Measurements from ENCODE around the gene POLE.

DNA sequence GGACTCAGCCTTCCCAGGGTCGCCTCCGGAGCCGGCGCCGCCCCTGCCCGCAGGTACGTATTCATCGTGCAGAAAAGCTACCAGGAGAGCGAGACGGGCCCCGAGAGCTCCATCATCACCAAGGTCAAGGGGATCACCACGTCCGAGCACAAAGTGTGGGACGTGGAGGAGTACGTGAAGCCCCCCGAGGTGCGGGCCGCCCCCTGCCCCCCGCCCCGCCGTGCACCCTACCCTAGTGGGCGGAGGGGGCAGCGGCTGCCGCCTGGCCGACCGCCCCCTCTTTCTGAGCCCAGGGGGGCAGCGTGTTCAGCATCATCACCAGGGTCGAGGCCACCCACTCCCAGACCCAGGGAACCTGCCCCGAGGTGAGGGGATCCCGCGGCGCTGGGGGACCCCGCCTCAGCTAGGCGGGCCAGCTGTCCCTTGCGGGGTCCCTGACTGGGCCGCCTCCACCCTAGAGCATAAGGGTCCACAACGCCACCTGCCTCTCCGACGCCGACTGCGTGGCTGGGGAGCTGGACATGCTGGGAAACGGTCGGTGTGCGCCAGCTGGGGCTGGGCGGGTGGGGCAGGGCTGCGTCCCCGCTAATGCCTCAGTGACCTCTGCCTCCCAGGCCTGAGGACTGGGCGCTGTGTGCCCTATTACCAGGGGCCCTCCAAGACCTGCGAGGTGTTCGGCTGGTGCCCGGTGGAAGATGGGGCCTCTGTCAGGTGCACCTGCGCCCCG lies 67.6 kb downstream of the POLE start:
- TF ChIP-seq TEAD4 (CRISPR knock-in tag; IDR thresholded peaks at IDR 0.05) (no peak), SP1 (CRISPR knock-in tag; conservative IDR thresholded peaks at IDR 0.05) (no peak), CREB1 (CRISPR knock-in tag; IDR thresholded peaks at IDR 0.05) (no peak)

Measured in WTC11 (cell line).